ELF-1 (cell line): ENCODE data around the gene DIAPH2.
"Not testable (repeated sequence)": the region's sequence is repeated elsewhere in the genome, so short reads cannot be mapped to it uniquely, and the experiment has no call there.

Experiments used
- DNase-seq: peaks from one replicate; pipeline ENCODE4 v3.0.0-alpha.2; 2016; ENCODE audit warnings: low read depth, low spot score

DIAPH2 gene

GRCh38 chrX:96824166-96824565 lies 139.5 kb downstream of the DIAPH2 start:
- DNase-seq: no peak

GRCh38 chrX:96833333-96833732 lies 148.7 kb downstream of the DIAPH2 start:
- DNase-seq: no peak

- no peak for DNase-seq
These were observed 149.5 kb downstream of the DIAPH2 start for GRCh38 chrX:96834137-96834536.

- no peak for DNase-seq
These were observed 151.1 kb downstream of the DIAPH2 start for GRCh38 chrX:96835660-96836289.

GRCh38 chrX:96837808-96838207 lies 153.2 kb downstream of the DIAPH2 start:
- no peak for DNase-seq

GRCh38 chrX:96838537-96838936 lies 153.9 kb downstream of the DIAPH2 start:
- no peak for DNase-seq

- DNase-seq: peak; percentile 33
These were observed 156.7 kb downstream of the DIAPH2 start for GRCh38 chrX:96841325-96841724.

GRCh38 chrX:96841866-96842265 lies 157.2 kb downstream of the DIAPH2 start:
- DNase-seq: peak; percentile 59

GRCh38 chrX:96843566-96843965 lies 158.9 kb downstream of the DIAPH2 start:
- peak; percentile 86 for DNase-seq

- DNase-seq: no peak
These were observed 162.2 kb downstream of the DIAPH2 start for GRCh38 chrX:96846841-96847240.

GRCh38 chrX:96859422-96859821 lies 174.8 kb downstream of the DIAPH2 start:
- DNase-seq: not testable (repeated sequence)

- DNase-seq: no peak
These were observed 176.6 kb downstream of the DIAPH2 start for GRCh38 chrX:96861218-96861617.

GRCh38 chrX:96861661-96862060 lies 177.0 kb downstream of the DIAPH2 start:
- DNase-seq: no peak

- DNase-seq: no peak
These were observed 199.0 kb downstream of the DIAPH2 start, which contains the start of gene RPA4 for GRCh38 chrX:96883608-96884007. Gene RPA4 (plus strand): TSS chrX:96883908. CDS start chrX:96884311, 403 bp downstream.

GRCh38 chrX:96884027-96884426 lies 199.4 kb downstream of the DIAPH2 start:
- DNase-seq: no peak

- DNase-seq: peak; percentile 4
These were observed 205.1 kb downstream of the DIAPH2 start for GRCh38 chrX:96889726-96890125.

- DNase-seq: no peak
These were observed 222.1 kb downstream of the DIAPH2 start for GRCh38 chrX:96906741-96907140.

GRCh38 chrX:96907516-96908272 lies 223.1 kb downstream of the DIAPH2 start:
- no peak for DNase-seq

- DNase-seq: peak; percentile 6
These were observed 224.6 kb downstream of the DIAPH2 start for GRCh38 chrX:96909291-96909690.

GRCh38 chrX:96918864-96919263 lies 234.2 kb downstream of the DIAPH2 start:
- no peak for DNase-seq

- DNase-seq: no peak
These were observed 235.0 kb downstream of the DIAPH2 start for GRCh38 chrX:96919672-96920071.

- no peak for DNase-seq
These were observed 239.9 kb downstream of the DIAPH2 start for GRCh38 chrX:96924581-96924980.

- DNase-seq: no peak
These were observed 244.4 kb downstream of the DIAPH2 start for GRCh38 chrX:96929036-96929435.
